Muscle of arm (tissue), 14 donors: ENCODE measurements around the gene MEOX1. TPM values are rescaled to one million over a fixed set of nuclear protein-coding genes. Genes with fewer than 3 reads are reported as not detected.

Source experiments
- DNase-seq: peaks from one replicate; pipeline ENCODE4 v3.0.0-alpha.2; 2013
- long read RNA-seq, 11 donors: transcript quantifications; one replicate each; lab custom pipeline, GENCODE V29; 2026
- polyA plus RNA-seq, 12 donors: library from polyadenylated mRNA; unstranded; fragments of 120-200 nt; gene quantifications; one replicate each; pipeline ENCODE4 v1.2.1, GENCODE V29; 2013; ENCODE audit not compliant: insufficient read length in 12 of 12

The MEOX1 gene
- 10 to 100 TPM in 11 of 12 donors, not detected in 1; 10.8 to 30.5 (median 13.9) TPM for polyA plus RNA-seq
- long read RNA-seq, donor 1, partial matches to known transcripts, result 0 of 1 reads
- long read RNA-seq, donor 1, other reads (novel, unspliced or antisense), result 0 of 1 reads
- long read RNA-seq, donor 2, partial matches to known transcripts, result 30 of 33 reads
- long read RNA-seq, donor 2, other reads (novel, unspliced or antisense), result 0 of 33 reads
- long read RNA-seq, donor 3, transcript MEOX1-201 (3 exons, 2,707 nt), result major isoform, 7 of 7 reads
- long read RNA-seq, donor 3, partial matches to known transcripts, result 0 of 7 reads
- long read RNA-seq, donor 3, other reads (novel, unspliced or antisense), result 0 of 7 reads
- long read RNA-seq, donor 4, partial matches to known transcripts, result 0 of 1 reads
- long read RNA-seq, donor 4, other reads (novel, unspliced or antisense), result 0 of 1 reads
- long read RNA-seq, donor 5, transcript MEOX1-201 (3 exons, 2,707 nt), result major isoform, 10 of 15 reads
- long read RNA-seq, donor 5, partial matches to known transcripts, result 0 of 15 reads
- long read RNA-seq, donor 5, other reads (novel, unspliced or antisense), result 0 of 15 reads
- long read RNA-seq, donor 6, partial matches to known transcripts, result 0 of 5 reads
- long read RNA-seq, donor 6, other reads (novel, unspliced or antisense), result 0 of 5 reads
- long read RNA-seq, donor 7, transcript MEOX1-201 (3 exons, 2,707 nt), result major isoform, 6 of 11 reads
- long read RNA-seq, donor 7, partial matches to known transcripts, result 5 of 11 reads
- long read RNA-seq, donor 7, other reads (novel, unspliced or antisense), result 0 of 11 reads
- long read RNA-seq, donor 8, transcript MEOX1-201 (3 exons, 2,707 nt), result major isoform, 5 of 8 reads
- long read RNA-seq, donor 8, partial matches to known transcripts, result 0 of 8 reads
- long read RNA-seq, donor 8, other reads (novel, unspliced or antisense), result 0 of 8 reads
- long read RNA-seq, donor 9, transcript MEOX1-201 (3 exons, 2,707 nt), result major isoform, 8 of 16 reads
- long read RNA-seq, donor 9, partial matches to known transcripts, result 8 of 16 reads
- long read RNA-seq, donor 9, other reads (novel, unspliced or antisense), result 0 of 16 reads
- long read RNA-seq, donor 10, transcript MEOX1-201 (3 exons, 2,707 nt), result major isoform, 5 of 8 reads
- long read RNA-seq, donor 10, partial matches to known transcripts, result 0 of 8 reads
- long read RNA-seq, donor 10, other reads (novel, unspliced or antisense), result 0 of 8 reads
- long read RNA-seq, donor 11, transcript MEOX1-201 (3 exons, 2,707 nt), result major isoform, 9 of 10 reads
- long read RNA-seq, donor 11, partial matches to known transcripts, result 0 of 10 reads
- long read RNA-seq, donor 11, other reads (novel, unspliced or antisense), result 0 of 10 reads

DNA sequence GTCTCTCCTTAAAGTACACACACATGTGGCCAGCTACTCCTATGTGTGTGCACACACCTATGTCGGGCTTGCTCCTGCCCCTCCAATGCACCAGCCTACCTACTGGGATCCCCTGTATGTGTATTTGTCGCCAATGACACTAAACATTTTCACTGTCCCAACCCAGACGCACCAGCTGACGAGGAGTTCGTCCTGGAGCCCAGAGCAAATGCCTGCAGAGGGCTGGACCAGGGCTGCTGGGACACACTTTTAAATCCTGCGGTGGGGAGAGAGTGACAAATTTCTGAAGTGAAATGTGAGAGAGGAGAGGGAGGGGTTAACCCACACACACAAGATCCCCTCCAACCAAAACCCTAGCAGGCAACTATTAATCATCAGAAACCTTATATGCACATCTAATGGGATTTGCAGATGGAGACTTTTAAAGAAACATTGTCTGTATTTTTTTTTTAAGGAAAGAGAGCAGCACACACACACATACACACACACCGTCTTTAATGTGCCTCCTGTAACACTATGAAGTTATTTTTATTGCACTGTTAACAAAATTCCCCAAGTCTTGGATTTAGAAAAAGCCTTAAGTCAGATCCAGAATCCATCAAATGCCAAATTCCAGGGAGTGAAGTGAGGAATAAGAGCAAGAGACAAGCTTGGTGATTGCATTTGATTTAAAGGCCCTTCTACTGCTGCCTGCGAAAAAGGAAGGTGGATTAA lies at the start of gene MEOX1:
MEOX1 (minus strand) TSS at position 224 of the 714 bp plus-strand sequence. CDS start 388 bp downstream, outside the sequence.
- DNase-seq, result peak; percentile 88

GRCh38 chr17:43710101-43710500 lies 48.4 kb upstream of the MEOX1 start:
- DNase-seq, result no peak

- no peak for DNase-seq
These were observed 47.5 kb upstream of the MEOX1 start for GRCh38 chr17:43709210-43709609.

- DNase-seq, result no peak
These were observed 45.5 kb upstream of the MEOX1 start for GRCh38 chr17:43707184-43707583.

DNA sequence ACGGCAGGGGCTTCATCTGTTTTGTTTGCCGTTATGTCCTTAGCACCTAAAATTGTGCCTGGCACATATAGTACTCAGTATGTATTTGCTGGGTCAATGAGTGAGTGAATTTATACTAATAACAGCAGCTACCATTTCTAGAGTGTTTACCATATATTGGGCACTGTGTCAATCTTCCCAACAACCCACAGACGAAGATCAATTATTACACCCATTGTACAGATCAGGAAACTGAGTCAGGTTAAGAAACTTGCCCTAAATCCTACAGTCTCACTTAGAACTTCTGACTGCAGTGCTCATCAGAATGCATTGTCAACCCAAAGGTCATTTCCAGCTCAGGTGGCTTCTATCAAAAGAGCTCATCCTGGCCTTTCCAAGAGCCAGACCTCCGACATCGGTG lies 44.5 kb upstream of the MEOX1 start:
- DNase-seq, result no peak

GRCh38 chr17:43703630-43704029 lies 41.9 kb upstream of the MEOX1 start:
- no peak for DNase-seq

- DNase-seq, result no peak
These were observed 40.9 kb upstream of the MEOX1 start for GRCh38 chr17:43702637-43703036.

DNA sequence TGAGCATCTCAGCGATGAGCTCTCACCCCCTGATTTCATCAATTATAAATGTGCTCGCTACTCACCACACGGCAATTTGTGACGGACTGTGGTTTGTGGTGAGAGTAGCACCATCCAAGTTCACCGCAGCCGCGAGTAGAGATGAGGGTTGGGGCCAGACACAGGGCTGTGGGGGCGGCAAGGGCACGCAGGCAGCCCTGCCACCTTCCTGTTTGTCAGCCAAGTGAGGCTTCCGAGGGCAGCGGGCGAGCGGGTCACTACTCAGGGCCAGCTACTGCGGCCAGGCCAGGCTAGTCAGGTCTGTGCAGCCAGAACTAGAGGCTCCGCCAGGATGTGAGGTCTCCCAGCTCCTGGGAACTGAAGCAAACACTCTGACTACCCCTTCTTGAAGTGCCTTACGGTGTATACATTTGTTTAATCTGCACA lies 39.6 kb upstream of the MEOX1 start:
- DNase-seq, result no peak

DNA sequence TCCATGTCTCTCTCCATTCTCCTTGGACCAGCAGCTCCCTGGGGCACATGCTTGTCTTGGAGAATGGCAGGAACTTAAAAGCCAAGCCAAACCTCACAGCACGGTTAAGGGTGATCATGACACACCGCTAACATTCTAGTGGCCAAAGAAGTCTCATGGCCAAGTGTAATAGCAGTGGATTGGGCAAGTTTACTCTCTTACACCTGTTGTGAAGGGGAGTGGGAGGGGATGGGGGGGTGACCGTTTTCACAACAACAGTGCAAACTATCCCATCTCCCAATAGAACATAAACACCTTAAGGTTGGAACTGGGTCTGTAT lies 37.7 kb upstream of the MEOX1 start:
- no peak for DNase-seq

GRCh38 chr17:43698678-43699437 lies 37.1 kb upstream of the MEOX1 start:
- DNase-seq, result no peak

GRCh38 chr17:43697937-43698336 lies 36.2 kb upstream of the MEOX1 start:
- DNase-seq, result no peak

DNA sequence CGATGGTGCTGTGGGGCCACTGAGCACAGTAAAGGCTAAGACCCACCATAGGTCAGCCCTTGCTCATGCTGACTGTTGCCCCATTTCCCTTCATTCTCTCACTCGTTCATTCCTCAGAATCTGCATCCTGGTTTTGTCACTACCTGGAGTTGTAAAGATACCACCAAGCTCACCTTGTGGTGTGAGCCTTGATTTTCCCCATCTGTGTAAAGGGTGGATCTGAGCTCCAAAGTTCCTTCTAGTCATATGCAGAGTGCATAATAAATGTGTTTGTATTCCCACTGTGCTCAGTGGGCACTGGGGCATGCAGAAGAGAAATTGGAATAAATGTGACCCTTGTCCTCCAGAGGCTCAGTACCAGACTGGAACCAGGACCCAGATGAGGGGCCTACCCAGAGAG lies 35.2 kb upstream of the MEOX1 start:
- no peak for DNase-seq

GRCh38 chr17:43695970-43696865 lies 34.5 kb upstream of the MEOX1 start:
- no peak for DNase-seq

DNA sequence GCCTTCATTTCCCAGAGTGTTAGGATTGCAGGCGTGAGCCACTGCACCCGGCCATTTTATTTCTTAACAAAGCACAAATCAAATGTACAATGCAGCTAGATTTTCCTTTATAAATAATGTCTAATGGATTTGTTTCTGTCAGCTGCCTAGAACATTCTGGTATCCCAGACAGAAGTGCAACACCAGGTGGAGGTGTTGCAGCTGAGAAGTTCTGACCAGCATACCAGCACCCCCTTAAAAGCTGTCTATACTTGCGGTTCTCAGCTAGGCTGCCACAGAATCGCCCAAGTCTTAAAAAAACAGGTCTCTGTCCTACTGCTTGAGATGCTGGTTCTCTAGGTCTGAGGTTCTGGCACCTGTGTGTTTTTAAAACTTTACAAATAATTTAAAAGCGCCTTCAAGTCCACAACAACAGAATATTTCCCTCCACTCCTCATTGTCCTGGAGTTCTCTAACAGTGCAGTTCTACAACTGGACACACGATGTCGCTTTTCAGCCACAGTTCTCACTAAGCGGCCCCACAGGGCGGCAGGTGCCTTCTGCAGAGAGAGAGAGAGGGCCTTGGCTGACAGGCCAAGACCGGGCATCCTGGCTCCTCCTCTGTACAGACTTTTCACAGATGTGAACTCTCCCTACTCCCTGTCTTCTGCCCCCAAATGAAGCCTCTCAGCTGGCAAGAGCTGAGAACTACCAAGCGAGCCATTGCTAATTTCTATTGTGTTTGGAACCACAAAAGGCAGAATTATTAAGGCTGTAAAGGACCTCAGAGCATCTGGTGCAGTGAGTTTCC lies 32.6 kb upstream of the MEOX1 start:
- DNase-seq, result peak; percentile 77

- DNase-seq, result no peak
These were observed 29.6 kb upstream of the MEOX1 start for GRCh38 chr17:43691317-43691693.

- no peak for DNase-seq
These were observed 29.0 kb upstream of the MEOX1 start for GRCh38 chr17:43690624-43691316.

GRCh38 chr17:43689814-43690213 lies 28.1 kb upstream of the MEOX1 start:
- DNase-seq, result no peak

- no peak for DNase-seq
These were observed 27.4 kb upstream of the MEOX1 start for GRCh38 chr17:43689131-43689530.
